Stomach (tissue), 9 donors: ENCODE data around the gene ARL8B. TPM values are rescaled to one million over a fixed set of nuclear protein-coding genes. Genes with fewer than 3 reads are reported as not detected.
"Not testable (repeated sequence)": the region's sequence is repeated elsewhere in the genome, so short reads cannot be mapped to it uniquely, and the experiment has no call there.

Experiments
- DNase-seq, 2 donors: peaks; one replicate each; pipeline versions ENCODE4 v3.0.0 to v3.0.0-alpha.2; 2013 to 2019
- H3K27ac ChIP-seq, 5 donors: fragments of 200-600 bp in 4 of 5; sonication (generic) in 4 of 5; one replicate each; pipeline ENCODE4 v1.5.1; 2013 to 2019; ENCODE audit warnings: mild to moderate bottlenecking in 1 of 5, moderate library complexity in 1 of 5
- H3K27me3 ChIP-seq, 3 donors: fragments of 200-600 bp; sonication (generic); one replicate each; pipeline ENCODE4 v1.5.1; 2017 to 2019; ENCODE audit warnings: mixed run types in 1 of 3
- H3K36me3 ChIP-seq, 4 donors: fragments of 200-600 bp; sonication (generic); 1 replicate in 3 of 4; 2 replicates in 1 of 4; pipeline ENCODE4 v1.5.1; 2016 to 2019
- H3K4me1 ChIP-seq, 4 donors: fragments of 200-600 bp; sonication (generic); one replicate each; pipeline ENCODE4 v1.5.1; 2016 to 2019
- H3K4me3 ChIP-seq, 4 donors: fragments of 200-600 bp; sonication (generic) in 3 of 4; one replicate each; pipeline ENCODE4 v1.5.1; 2016 to 2019; ENCODE audit warnings: mild to moderate bottlenecking in 1 of 4
- H3K9me3 ChIP-seq, 4 donors: fragments of 200-600 bp; sonication (generic); one replicate each; pipeline ENCODE4 v1.5.1; 2016 to 2019
- CTCF ChIP-seq, 7 experiments: fragments of 450-650 bp in 4 of 7; fragments of 200-600 bp in 3 of 7; sonication (generic) in 3 of 7; IDR thresholded peaks; one replicate each; pipeline ENCODE4 v1.5.1; 2016 to 2019; ENCODE audit warnings: antibody characterized with exemption in 7 of 7, control low read depth in 2 of 7, mild to moderate bottlenecking in 1 of 7
- EP300 ChIP-seq: sonication (generic); formaldehyde crosslinking; IDR thresholded peaks from one replicate; pipeline ENCODE4 v1.6.1; 2017; ENCODE audit warnings: antibody characterized with exemption
- POLR2A ChIP-seq, 4 donors: fragments of 450-650 bp; IDR thresholded peaks; one replicate each; pipeline ENCODE4 v1.6.1; 2016; ENCODE audit warnings: antibody characterized with exemption in 4 of 4, control low read depth in 2 of 4, mild to moderate bottlenecking in 1 of 4, moderate library complexity in 1 of 4
- POLR2AphosphoS5 ChIP-seq, 3 donors: sonication (generic); formaldehyde crosslinking; IDR thresholded peaks; one replicate each; pipeline ENCODE4 v1.6.1; 2016; ENCODE audit warnings: antibody characterized with exemption in 3 of 3
- WGBS, 5 donors: extraction: QIAGEN DNeasy Blood & Tissue Kit in 3 of 5; methylation state at CpG; one replicate each; pipeline versions ENCODE4 v1.1.5 to v1.1.7; 2013 to 2018; 5-methylcytosine and 5-hydroxymethylcytosine counted together
- intact Hi-C: fragments of 100-400 bp; cut with DNase I; formaldehyde crosslinking; loops from one replicate; pipeline ENCODE4 v1.15.1; 2023; ENCODE audit warnings: low total_unique reads
- polyA plus RNA-seq, 3 donors: library from polyadenylated mRNA; stranded (reverse); fragments of 200-250 nt; gene quantifications; one replicate each; pipeline ENCODE4 v1.2.3, GENCODE V29; 2013
- total RNA-seq, 5 donors: library from RNA; depleted of rRNA; stranded (reverse); fragments of >200 nt; gene quantifications; one replicate each; pipeline versions ENCODE4 v1.1.0 to v1.2.3, GENCODE V29; 2014 to 2016
- donor health status: healthy with polysubstance abuse.
- donor health status: Bipolar disorder and iron deficiency.
- donor health status: healthy.

Gene ARL8B
- total and polyA plus RNA-seq, 8 donors = 14.8 to 73.6 (median 34.5) TPM

DNA sequence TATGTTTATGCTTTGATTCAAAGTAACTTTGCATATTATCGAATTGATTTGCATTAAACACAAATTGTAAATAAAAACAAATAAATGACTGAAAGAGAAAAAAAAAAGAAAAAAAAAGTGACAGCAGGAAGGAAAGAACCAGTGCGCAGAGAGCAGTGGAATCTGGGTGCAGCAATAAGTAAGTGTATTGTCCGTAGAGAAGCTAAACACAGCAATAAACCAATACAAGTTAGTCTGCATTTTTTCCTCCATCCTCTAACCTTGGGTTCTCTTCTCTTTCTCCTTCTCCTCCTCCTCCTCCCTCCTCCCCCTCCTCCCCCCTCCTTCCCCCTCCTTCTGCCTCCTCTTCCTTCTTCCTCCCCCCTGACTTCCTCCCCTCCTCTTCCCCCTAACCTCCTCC lies 18.3 kb upstream of the ARL8B start:
- Histone ChIP-seq H3K27ac (no peak overlapping the region), H3K4me1 (no peaks in the 10 kb centered on the region), H3K9me3 (no peaks in the 10 kb centered on the region), H3K27me3 (peaks cover 0 to 7% (median 0%) of the 10 kb centered on the region in 3 donors), H3K36me3 (no peaks in the 10 kb centered on the region), H3K4me3 (no peak overlapping the region)
- DNase-seq = no peak
- WGBS, 5 donors = 83 to 90% (median 89%) methylated on average over 3 of the region's 3 CpGs
- intact Hi-C loops = no loop called here
- no peak for TF ChIP-seq POLR2AphosphoS5 (IDR thresholded peaks at IDR 0.05)
- TF ChIP-seq EP300 = no peak
- TF ChIP-seq POLR2A (IDR thresholded peaks at IDR 0.05) = no peak
- no peak for TF ChIP-seq CTCF (IDR thresholded peaks at IDR 0.05)

GRCh38 chr3:5105050-5105449 lies 17.0 kb upstream of the ARL8B start:
- no peak overlapping the region for H3K27ac ChIP-seq
- H3K27me3 ChIP-seq = peaks cover 0 to 12% (median 0%) of the 10 kb centered on the region in 3 donors
- intact Hi-C loops = no loop called here
- no peaks in the 10 kb centered on the region for H3K36me3 ChIP-seq
- TF ChIP-seq POLR2AphosphoS5 (IDR thresholded peaks at IDR 0.05) (no peak), CTCF (IDR thresholded peaks at IDR 0.05) (no peak), POLR2A (IDR thresholded peaks at IDR 0.05) (no peak), EP300 (no peak)
- DNase-seq = no peak
- WGBS, 5 donors = 77 to 87% (median 84%) methylated on average over 6 to 7 of the region's 7 CpGs
- H3K4me1 ChIP-seq = no peaks in the 10 kb centered on the region
- no peaks in the 10 kb centered on the region for H3K9me3 ChIP-seq
- no peak overlapping the region for H3K4me3 ChIP-seq

DNA sequence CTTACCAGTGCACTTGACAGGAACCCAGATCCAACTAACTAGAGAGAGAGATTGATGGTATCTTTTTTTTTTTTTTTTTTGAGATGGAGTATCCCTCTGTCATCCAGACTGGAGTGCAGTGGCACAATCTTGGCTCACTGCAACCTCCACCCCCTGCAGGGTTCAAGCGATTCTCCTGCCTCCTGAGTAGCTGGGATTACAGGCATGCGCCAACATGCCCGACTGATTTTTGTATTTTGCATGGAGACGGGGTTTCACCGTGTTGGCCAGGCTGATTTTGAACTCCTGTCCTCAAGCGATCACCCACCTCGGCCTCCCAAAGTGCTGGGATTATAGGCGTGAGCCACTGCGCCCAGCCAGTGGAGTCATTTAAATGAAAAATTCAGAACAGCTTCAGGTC lies 15.7 kb upstream of the ARL8B start:
- H3K4me1 ChIP-seq, DNase-seq, H3K36me3 ChIP-seq, intact Hi-C loops, H3K27ac ChIP-seq, H3K9me3 ChIP-seq, H3K4me3 ChIP-seq: not testable (repeated sequence)
- 84 to 93% (median 88%) methylated on average over 9 of the region's 9 CpGs for WGBS, 5 donors
- H3K27me3 ChIP-seq = peaks cover 0 to 12% (median 0%) of the 10 kb centered on the region in 3 donors

- H3K4me1 ChIP-seq, H3K9me3 ChIP-seq, H3K4me3 ChIP-seq, intact Hi-C loops, H3K27ac ChIP-seq, H3K36me3 ChIP-seq, DNase-seq: not testable (repeated sequence)
- peaks cover 0 to 12% (median 0%) of the 10 kb centered on the region in 3 donors for H3K27me3 ChIP-seq
- WGBS, 5 donors = 56 to 74% (median 61%) methylated on average over 2 of the region's 2 CpGs
Measured at GRCh38 chr3:5106933-5107334, 15.2 kb upstream of the ARL8B start.

GRCh38 chr3:5110337-5110736 lies 11.8 kb upstream of the ARL8B start:
- WGBS, 5 donors = 54 to 69% (median 62%) methylated on average over 3 of the region's 3 CpGs
- intact Hi-C loops = no loop called here
- H3K9me3 ChIP-seq = no peaks in the 10 kb centered on the region
- no peak for DNase-seq
- H3K27ac ChIP-seq = no peak overlapping the region
- no peak overlapping the region for H3K4me3 ChIP-seq
- no peaks in the 10 kb centered on the region for H3K4me1 ChIP-seq
- no peaks in the 10 kb centered on the region for H3K36me3 ChIP-seq
- TF ChIP-seq CTCF (IDR thresholded peaks at IDR 0.05) = no peak
- TF ChIP-seq EP300 = no peak
- no peak for TF ChIP-seq POLR2A (IDR thresholded peaks at IDR 0.05)
- no peak for TF ChIP-seq POLR2AphosphoS5 (IDR thresholded peaks at IDR 0.05)
- H3K27me3 ChIP-seq = peaks cover 0 to 12% (median 0%) of the 10 kb centered on the region in 3 donors
